BLaER1 treated with 17β-estradiol and CSF1 and Interleukin-3, amounts not matched to agents 10 nM and 100 nM (cell line): ENCODE measurements around the gene DOK3.

ENCODE experiments used
- H3K27ac ChIP-seq, 11 experiments: shearing (Covaris generic); formaldehyde crosslinking; 2 replicates each; pipeline ENCODE4 v1.8.1; 2022
- H3K27me3 ChIP-seq, 11 experiments: shearing (Covaris generic); formaldehyde crosslinking; 2 replicates each; pipeline ENCODE4 v1.8.1; 2022
- H3K36me3 ChIP-seq, 11 experiments: shearing (Covaris generic); formaldehyde crosslinking; 2 replicates each; pipeline ENCODE4 v1.8.1; 2022
- H3K4me1 ChIP-seq, 10 experiments: shearing (Covaris generic); formaldehyde crosslinking; 2 replicates each; pipeline ENCODE4 v1.8.1; 2022
- H3K4me2 ChIP-seq, 11 experiments: shearing (Covaris generic); formaldehyde crosslinking; 2 replicates each; pipeline ENCODE4 v1.8.1; 2022
- H3K4me3 ChIP-seq, 10 experiments: shearing (Covaris generic); formaldehyde crosslinking; 2 replicates each; pipeline ENCODE4 v1.8.1; 2022
- H3K9ac ChIP-seq, 11 experiments: shearing (Covaris generic); formaldehyde crosslinking; 2 replicates each; pipeline ENCODE4 v1.8.1; 2022
- H3K9me3 ChIP-seq, 11 experiments: shearing (Covaris generic); formaldehyde crosslinking; replicated peaks in 1 of 11; 2 replicates each; pipeline ENCODE4 v1.8.1; 2022
- H4K20me1 ChIP-seq, 11 experiments: shearing (Covaris generic); formaldehyde crosslinking; 2 replicates each; pipeline ENCODE4 v1.8.1; 2022
- Cebpa-rat ChIP-seq, 11 experiments: shearing (Covaris generic); IDR thresholded peaks; 2 replicates each; pipeline ENCODE4 v1.8.1; 2022

Gene DOK3

GRCh38 chr5:177470759-177471536, 38.7 kb downstream of the DOK3 start:
- peak overlapping the region in 8 of 11 experiments; percentile 63 to 99 (median 98); a peak in 16 of 22 replicates for H3K27ac ChIP-seq
- no peak for TF ChIP-seq Cebpa-rat (IDR thresholded peaks at IDR 0.05)
- peaks cover 11 to 69% (median 63%) of the 10 kb centered on the region in 11 experiments; a peak in 21 of 22 replicates for H4K20me1 ChIP-seq
- peaks cover 53 to 60% (median 57%) of the 10 kb centered on the region in 10 experiments for H3K4me1 ChIP-seq
- peaks cover 0 to 18% (median 11%) of the 10 kb centered on the region in 11 experiments; a peak in 16 of 22 replicates for H3K9me3 ChIP-seq
- peak overlapping the region in 9 of 11 experiments; percentile 84 to 100 (median 97); a peak in 16 of 22 replicates for H3K9ac ChIP-seq
- no peaks in the 10 kb centered on the region for H3K27me3 ChIP-seq
- peak overlapping the region; percentile 94 to 100 (median 99) for H3K4me2 ChIP-seq
- H3K4me3 ChIP-seq = peak overlapping the region in 8 of 10 experiments; percentile 75 to 92 (median 78); a peak in 15 of 20 replicates
- H3K36me3 ChIP-seq = peaks cover 17 to 64% (median 59%) of the 10 kb centered on the region in 11 experiments

GRCh38 chr5:177469750-177470525, 39.7 kb downstream of the DOK3 start:
- H3K9me3 ChIP-seq = peaks cover 5 to 28% (median 21%) of the 10 kb centered on the region in 11 experiments; a peak in 18 of 22 replicates
- H3K4me1 ChIP-seq = peaks cover 44 to 50% (median 47%) of the 10 kb centered on the region in 10 experiments
- H3K27ac ChIP-seq = peak overlapping the region in 9 of 11 experiments; percentile 28 to 99 (median 97); a peak in 17 of 22 replicates
- TF ChIP-seq Cebpa-rat (IDR thresholded peaks at IDR 0.05) = no peak
- H3K4me2 ChIP-seq = peak overlapping the region; percentile 94 to 100 (median 99)
- H3K9ac ChIP-seq = peak overlapping the region in 9 of 11 experiments; percentile 2 to 100 (median 97); a peak in 16 of 22 replicates
- H4K20me1 ChIP-seq = peaks cover 11 to 77% (median 65%) of the 10 kb centered on the region in 11 experiments; a peak in 21 of 22 replicates
- H3K27me3 ChIP-seq = no peaks in the 10 kb centered on the region
- peak overlapping the region in 5 of 10 experiments; percentile 20 to 91 (median 78); a peak in 4 of 20 replicates for H3K4me3 ChIP-seq
- peaks cover 27 to 74% (median 69%) of the 10 kb centered on the region in 11 experiments for H3K36me3 ChIP-seq

GRCh38 chr5:177468685-177469628, 40.7 kb downstream of the DOK3 start:
- Histone ChIP-seq H3K9ac (peak overlapping the region in 8 of 11 experiments; percentile 54 to 100 (median 98); a peak in 12 of 22 replicates), H3K9me3 (peaks cover 5 to 28% (median 21%) of the 10 kb centered on the region in 11 experiments; a peak in 18 of 22 replicates), H3K27me3 (no peaks in the 10 kb centered on the region), H3K4me2 (peak overlapping the region in 10 of 11 experiments; percentile 97 to 100 (median 99); a peak in 18 of 22 replicates), H4K20me1 (peaks cover 11 to 78% (median 65%) of the 10 kb centered on the region in 11 experiments; a peak in 21 of 22 replicates), H3K4me1 (peaks cover 34 to 40% (median 37%) of the 10 kb centered on the region in 10 experiments), H3K27ac (peak overlapping the region in 9 of 11 experiments; percentile 28 to 99 (median 97); a peak in 13 of 22 replicates), H3K36me3 (peaks cover 27 to 83% (median 74%) of the 10 kb centered on the region in 11 experiments), H3K4me3 (no peak overlapping the region)
- no peak for TF ChIP-seq Cebpa-rat (IDR thresholded peaks at IDR 0.05)

- Histone ChIP-seq H3K4me1 (peaks cover 34 to 44% (median 41%) of the 10 kb centered on the region in 10 experiments), H3K9ac (no peak overlapping the region), H3K36me3 (peaks cover 27 to 90% (median 80%) of the 10 kb centered on the region in 11 experiments), H3K27me3 (no peaks in the 10 kb centered on the region), H3K27ac (no peak overlapping the region), H4K20me1 (peaks cover 11 to 84% (median 69%) of the 10 kb centered on the region in 11 experiments; a peak in 21 of 22 replicates), H3K4me3 (no peak overlapping the region), H3K9me3 (peaks cover 5 to 28% (median 21%) of the 10 kb centered on the region in 11 experiments; a peak in 18 of 22 replicates), H3K4me2 (no peak overlapping the region)
- no peak for TF ChIP-seq Cebpa-rat (IDR thresholded peaks at IDR 0.05)
These were observed 41.3 kb downstream of the DOK3 start for GRCh38 chr5:177468329-177468684.

GRCh38 chr5:177467436-177467835, 42.2 kb downstream of the DOK3 start:
- no peak overlapping the region for H3K9ac ChIP-seq
- peaks cover 27 to 93% (median 81%) of the 10 kb centered on the region in 11 experiments for H3K36me3 ChIP-seq
- H3K27me3 ChIP-seq = no peaks in the 10 kb centered on the region
- peaks cover 5 to 28% (median 21%) of the 10 kb centered on the region in 11 experiments; a peak in 18 of 22 replicates for H3K9me3 ChIP-seq
- H3K4me2 ChIP-seq = no peak overlapping the region
- peaks cover 40 to 52% (median 49%) of the 10 kb centered on the region in 10 experiments for H3K4me1 ChIP-seq
- H3K4me3 ChIP-seq = no peak overlapping the region
- peaks cover 11 to 89% (median 72%) of the 10 kb centered on the region in 11 experiments; a peak in 21 of 22 replicates for H4K20me1 ChIP-seq
- no peak for TF ChIP-seq Cebpa-rat (IDR thresholded peaks at IDR 0.05)
- H3K27ac ChIP-seq = no peak overlapping the region

- Histone ChIP-seq H3K4me3 (no peak overlapping the region), H3K27me3 (no peaks in the 10 kb centered on the region), H3K4me2 (no peak overlapping the region), H3K27ac (no peak overlapping the region), H4K20me1 (peaks cover 11 to 89% (median 69%) of the 10 kb centered on the region in 11 experiments; a peak in 21 of 22 replicates), H3K36me3 (peaks cover 27 to 92% (median 80%) of the 10 kb centered on the region in 11 experiments), H3K9me3 (peaks cover 5 to 28% (median 21%) of the 10 kb centered on the region in 11 experiments; a peak in 18 of 22 replicates), H3K4me1 (peaks cover 40 to 52% (median 49%) of the 10 kb centered on the region in 10 experiments), H3K9ac (no peak overlapping the region)
- TF ChIP-seq Cebpa-rat (IDR thresholded peaks at IDR 0.05) = no peak
These were observed 42.8 kb downstream of the DOK3 start for GRCh38 chr5:177466861-177467260.

- H3K9ac ChIP-seq = no peak overlapping the region
- no peak overlapping the region for H3K4me3 ChIP-seq
- no peaks in the 10 kb centered on the region for H3K27me3 ChIP-seq
- H3K27ac ChIP-seq = no peak overlapping the region
- peaks cover 5 to 28% (median 21%) of the 10 kb centered on the region in 11 experiments; a peak in 18 of 22 replicates for H3K9me3 ChIP-seq
- no peak overlapping the region for H3K4me2 ChIP-seq
- peaks cover 30 to 88% (median 80%) of the 10 kb centered on the region in 11 experiments for H3K36me3 ChIP-seq
- peaks cover 29 to 51% (median 40%) of the 10 kb centered on the region in 10 experiments for H3K4me1 ChIP-seq
- H4K20me1 ChIP-seq = peaks cover 9 to 87% (median 63%) of the 10 kb centered on the region in 11 experiments; a peak in 21 of 22 replicates
- TF ChIP-seq Cebpa-rat (IDR thresholded peaks at IDR 0.05) = no peak
These were observed 44.6 kb downstream of the DOK3 start for GRCh38 chr5:177465044-177465443.
